HS-27A (cell line): ENCODE data around the gene INTS14.

Experiments used
- DNase-seq: peaks from one replicate; pipeline ENCODE4 v3.0.0-alpha.2; 2012; ENCODE audit warnings: low read depth, missing footprints

INTS14 gene

DNA sequence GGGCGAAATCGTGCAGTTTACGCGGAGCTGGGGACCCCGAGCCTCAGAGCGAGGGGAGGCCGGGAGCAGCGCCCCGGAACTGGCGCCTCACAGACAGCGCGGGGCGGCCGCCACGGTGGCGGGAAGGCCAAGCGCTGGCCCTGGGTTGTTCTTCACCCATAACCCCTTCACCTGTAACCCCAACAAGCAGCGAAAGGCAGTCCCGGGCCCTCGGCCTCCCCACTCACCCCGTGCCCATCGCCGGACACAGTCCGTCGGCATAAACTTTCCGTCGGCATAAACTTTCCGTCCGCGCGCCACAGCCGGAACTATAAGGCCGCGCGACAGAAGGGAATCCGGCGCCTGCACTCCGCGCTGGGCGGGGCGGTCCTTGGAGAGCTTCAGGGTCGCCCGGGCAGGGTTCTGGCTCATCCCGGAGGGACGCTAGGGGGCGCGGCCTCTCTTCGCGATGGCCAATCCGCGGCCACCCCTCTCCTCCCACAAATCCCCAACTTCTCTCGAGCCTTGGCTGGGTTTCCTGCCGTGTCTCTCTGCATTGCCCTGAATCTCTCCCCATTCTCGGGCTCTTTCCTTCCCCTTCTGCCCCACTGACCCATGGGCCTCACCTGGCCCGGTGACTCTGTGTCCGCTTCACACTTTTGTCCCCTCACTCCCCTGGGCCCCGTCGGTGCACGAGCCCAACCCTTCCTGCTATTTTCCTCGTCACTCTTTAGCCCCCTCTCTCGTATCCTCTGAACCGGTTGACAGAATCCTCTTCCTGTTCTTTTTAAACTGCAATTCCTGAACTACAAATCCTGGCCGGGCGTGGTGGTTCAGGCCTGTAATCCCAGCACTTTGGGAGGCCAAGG, at the start of gene INTS14:
INTS14 (minus strand) TSS at position 261 of the 848 bp plus-strand sequence. CDS start 3,751 bp downstream, outside the sequence.
- DNase-seq, result peak; percentile 94

DNA sequence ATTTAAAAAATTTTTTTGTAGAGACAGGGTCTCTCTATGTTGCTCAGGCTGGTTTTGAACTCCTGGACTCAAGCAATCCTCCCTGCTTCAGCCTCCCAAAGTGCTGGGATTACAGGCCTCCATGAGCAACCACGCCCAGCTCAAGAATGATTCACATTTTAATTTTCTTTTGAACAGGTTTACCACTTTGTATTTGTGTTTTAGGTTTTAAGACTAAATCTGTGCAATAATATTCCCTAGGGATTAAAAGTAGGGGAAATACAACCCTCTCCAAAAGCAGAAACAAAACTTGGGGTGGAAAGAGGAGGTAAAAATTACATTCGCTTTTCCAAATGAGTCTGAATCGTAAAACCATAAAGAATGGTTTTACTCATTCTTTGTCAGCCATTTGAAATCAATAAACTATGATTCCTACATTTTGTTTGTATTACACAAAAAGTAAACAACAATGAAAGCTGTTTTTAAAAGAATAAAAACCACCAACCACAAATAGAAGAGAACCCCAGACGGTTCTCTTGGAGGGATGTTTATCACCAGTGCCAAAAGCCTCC, 48.6 kb upstream of the INTS14 start:
- DNase-seq, result no peak

GRCh38 chr15:65655457-65655856, 44.5 kb upstream of the INTS14 start:
- DNase-seq, result no peak

DNA sequence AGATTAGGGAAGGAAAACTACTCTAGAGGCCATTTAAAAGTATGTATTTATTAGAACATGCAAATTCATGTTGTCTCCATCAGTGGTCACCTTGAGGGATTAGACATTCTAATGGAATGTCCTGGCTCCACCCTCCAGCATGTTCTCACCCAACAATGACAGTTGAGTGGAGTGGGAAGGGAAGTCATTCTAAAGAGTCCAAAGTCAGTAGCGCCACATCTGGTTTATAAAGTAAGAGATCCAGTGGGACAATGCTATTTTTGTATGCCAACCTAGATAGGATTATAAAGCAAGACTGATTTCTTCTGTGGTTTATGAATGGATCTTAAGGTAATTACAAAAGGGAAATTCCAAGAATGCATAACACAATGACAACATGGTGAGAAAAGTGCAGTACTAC, 44.1 kb upstream of the INTS14 start:
- peak; percentile 39 for DNase-seq

DNA sequence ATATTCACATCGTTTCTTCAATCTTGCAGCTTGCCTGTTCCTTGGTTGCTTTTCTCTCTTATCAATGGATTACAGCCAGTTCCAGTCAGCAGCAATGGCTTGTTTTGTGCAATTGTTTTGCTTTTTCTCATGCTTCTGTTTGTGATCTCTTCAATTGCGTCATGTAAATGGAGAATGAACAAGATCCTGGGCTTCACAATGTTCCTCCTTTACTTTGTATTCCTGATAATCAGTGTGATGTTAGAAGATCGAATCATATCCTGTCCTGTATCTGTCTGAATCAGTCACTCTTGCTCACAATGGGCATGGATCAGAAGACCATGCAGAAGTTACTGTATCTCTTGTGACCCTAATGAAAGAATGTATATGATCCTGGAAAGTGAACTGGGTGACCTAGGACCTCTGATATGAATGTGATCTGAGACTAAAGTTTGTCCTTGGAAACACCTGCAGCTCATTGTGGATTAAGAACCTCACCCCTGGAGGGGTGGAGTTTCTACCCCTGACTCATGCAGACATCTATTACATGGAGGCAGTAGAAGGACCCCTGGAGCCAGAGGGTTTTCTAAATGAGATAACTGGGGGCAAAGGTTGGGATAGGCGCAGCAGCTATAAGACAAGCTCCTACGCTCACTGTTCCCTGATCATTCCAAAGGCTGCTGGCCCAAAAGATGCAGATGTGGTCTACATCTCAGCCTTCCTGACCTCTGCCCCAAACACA, 43.0 kb upstream of the INTS14 start:
- DNase-seq, result peak; percentile 4

- DNase-seq, result peak; percentile 40
Observed at GRCh38 chr15:65653341-65653740, 42.4 kb upstream of the INTS14 start.

- DNase-seq, result no peak
Observed at GRCh38 chr15:65651831-65652749, 41.2 kb upstream of the INTS14 start.

- DNase-seq, result no peak
Observed at GRCh38 chr15:65651042-65651322, 40.1 kb upstream of the INTS14 start.

GRCh38 chr15:65650312-65651041, 39.5 kb upstream of the INTS14 start:
- no peak for DNase-seq

DNA sequence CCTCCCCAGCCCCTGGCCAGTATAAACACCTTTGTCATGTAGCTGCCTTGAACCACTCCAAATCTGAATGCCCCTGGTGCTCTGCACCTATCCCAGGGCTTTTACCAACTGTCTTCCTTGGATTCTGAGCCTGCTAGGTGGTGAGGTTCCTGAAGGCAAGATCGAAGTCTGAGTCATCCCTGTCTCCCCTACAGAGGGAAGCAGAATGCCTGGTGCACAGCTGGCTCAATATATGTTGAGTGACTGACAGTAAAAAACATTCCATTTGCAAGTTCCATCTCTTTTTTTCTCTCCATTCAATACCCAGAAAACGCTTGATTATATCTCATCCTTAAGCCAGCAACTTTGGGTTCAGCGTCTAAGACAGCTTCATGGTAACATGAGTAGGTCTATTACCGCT, 35.6 kb upstream of the INTS14 start:
- DNase-seq, result peak; percentile 7

DNA sequence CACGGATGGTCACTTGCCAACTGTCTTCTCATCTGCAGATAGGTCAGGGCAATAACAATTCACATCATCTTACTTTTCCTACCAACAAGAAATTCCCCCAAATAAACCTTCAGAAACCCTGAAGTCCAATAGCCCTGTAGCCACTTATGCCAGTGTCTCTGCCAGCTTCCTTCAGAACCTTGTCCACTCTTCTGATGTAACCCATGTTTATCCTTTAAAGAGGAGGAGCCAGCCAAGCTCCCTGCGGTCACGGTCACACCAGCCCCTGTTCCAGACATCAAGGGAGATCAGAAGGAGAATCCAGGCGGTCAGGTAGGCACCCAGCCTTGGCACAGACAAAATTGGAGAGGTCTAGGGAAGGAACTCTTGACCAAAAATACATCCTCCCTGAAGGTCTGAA, 34.5 kb upstream of the INTS14 start:
- no peak for DNase-seq

DNA sequence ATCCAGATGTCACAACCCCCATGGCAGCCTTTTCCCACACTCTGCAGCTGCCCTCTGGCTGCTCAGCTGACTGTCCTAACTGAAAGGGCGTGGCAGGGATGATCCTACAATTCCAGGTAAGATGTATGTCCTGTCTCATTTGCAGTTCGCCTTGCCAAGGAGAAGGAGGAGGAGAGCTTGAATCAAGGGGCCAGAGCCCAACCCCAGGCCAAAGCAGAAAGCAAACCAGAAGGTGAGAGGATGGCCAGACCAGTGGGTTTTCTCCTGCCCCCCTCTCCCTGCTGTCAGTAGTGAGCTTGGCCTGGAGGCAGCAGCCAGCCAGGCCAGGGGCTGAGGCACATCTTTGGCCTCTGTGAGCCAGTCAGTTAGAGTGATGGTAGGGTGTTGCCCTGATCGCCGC, 33.4 kb upstream of the INTS14 start:
- no peak for DNase-seq

GRCh38 chr15:65642594-65642993, 31.7 kb upstream of the INTS14 start:
- no peak for DNase-seq

- DNase-seq, result no peak
Observed at GRCh38 chr15:65641768-65642475, 31.0 kb upstream of the INTS14 start.

- no peak for DNase-seq
Observed at GRCh38 chr15:65639509-65639908, 28.6 kb upstream of the INTS14 start.

DNA sequence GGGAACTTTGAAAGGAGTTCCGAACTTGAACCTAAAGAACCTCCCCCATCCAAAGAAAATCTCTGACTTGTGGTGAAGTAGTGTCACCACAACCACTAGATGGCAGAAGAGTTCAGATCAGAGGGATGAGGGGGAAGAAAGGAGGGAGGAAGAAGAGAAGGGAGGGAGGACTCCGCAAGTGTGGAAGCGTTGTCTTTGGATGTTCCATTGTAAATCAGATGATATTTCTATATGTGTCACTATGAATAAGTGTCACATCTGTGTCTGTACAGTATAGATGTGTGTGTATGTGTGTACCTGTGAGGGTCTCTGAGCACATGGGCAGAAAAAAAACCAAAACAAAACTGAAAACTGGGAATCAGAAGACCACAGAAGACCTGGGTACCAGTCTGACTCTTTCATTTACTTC, 27.8 kb upstream of the INTS14 start:
- peak; percentile 67 for DNase-seq

DNA sequence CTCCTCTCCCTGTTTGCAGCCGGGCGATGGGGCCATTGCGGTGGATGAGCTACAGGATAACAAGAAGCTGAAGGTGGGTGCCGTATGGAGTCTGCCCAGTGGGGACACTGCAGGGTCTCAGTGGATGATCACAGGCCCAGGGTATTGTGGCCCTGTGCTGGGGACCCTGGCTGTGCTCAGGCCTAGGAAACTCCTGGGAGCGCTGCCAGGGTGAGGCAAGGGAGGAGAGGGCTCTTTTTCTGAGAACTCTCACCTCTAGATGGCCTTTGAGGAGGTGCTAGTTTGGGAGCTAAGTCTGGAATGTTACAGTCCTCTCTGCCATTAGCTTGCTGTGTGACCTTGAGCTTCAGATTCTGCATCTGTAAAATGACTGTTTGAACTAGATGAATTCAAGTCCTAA, 27.2 kb upstream of the INTS14 start:
- DNase-seq, result no peak

DNA sequence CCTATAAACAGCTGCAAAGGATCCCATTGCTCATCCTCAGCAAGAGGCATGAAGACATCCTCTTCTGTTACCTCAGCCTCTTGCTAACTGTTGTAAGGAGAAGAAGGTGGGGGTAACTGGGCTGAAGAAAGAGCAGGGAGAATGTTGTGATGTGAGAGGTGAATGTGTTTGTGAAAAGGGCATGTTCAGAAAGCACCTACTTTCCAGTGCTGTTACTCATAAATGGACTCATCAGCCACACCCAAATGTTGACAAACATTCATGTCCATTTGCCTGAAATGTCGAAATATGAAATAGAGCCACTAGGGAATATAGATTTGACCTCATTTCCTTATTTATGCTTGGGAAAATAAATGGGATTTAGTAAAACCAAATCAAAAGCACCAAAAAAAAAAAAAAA, 23.4 kb upstream of the INTS14 start:
- no peak for DNase-seq

DNA sequence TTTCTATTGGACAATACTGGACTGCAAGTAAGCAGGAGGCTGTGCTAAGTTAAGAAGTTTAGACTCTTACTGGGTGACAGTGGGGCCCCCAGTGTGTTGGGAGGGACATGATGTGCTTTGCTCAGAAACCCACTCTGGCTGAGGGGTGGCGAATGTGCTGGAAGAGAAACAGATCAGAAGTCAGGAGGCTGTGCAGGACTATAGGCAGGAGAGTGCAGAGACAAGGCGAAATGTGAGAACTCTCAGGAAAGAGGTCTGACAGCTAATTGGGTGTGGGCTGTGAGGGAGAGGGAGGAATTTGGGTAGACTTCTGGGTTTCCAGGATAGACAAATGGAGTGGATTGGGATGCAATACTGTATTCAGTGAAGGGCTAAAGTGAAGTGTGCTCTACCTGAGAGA, 22.8 kb upstream of the INTS14 start:
- no peak for DNase-seq

- DNase-seq, result no peak
Observed at GRCh38 chr15:65632780-65633375, 21.9 kb upstream of the INTS14 start.
